OCI-LY3 (cell line): ENCODE data around the gene VWA3B.

Source experiments
- H2AFZ ChIP-seq: fragments of 200-600, 300-600 bp; shearing (Covaris generic); 2 replicates; pipeline ENCODE4 v1.6.0; 2014; ENCODE audit warnings: antibody characterized with exemption, low read depth, low read length
- H3K27ac ChIP-seq: fragments of 200-600, 300-600 bp; sonication (generic); 2 replicates; pipeline ENCODE4 v1.5.1; 2014; ENCODE audit warnings: mild to moderate bottlenecking, low read length, moderate library complexity, mixed read lengths
- H3K27me3 ChIP-seq: fragments of 200-600, 300-600 bp; sonication (generic); 2 replicates; pipeline ENCODE4 v1.6.1; 2014; ENCODE audit warnings: low read depth, low read length, mixed read lengths
- H3K36me3 ChIP-seq: fragments of 200-600, 300-600 bp; sonication (generic); replicated peaks from 2 replicates; pipeline ENCODE3; 2014; ENCODE audit warnings: low read depth, low read length, mixed read lengths
- H3K4me1 ChIP-seq: fragments of 300-600, 200-600 bp; sonication (generic); 2 replicates; pipeline ENCODE4 v1.6.1; 2014; ENCODE audit warnings: low read length, mixed read lengths
- H3K4me2 ChIP-seq: fragments of 200-600, 300-600 bp; sonication (generic); 2 replicates; pipeline ENCODE4 v1.6.1; 2014; ENCODE audit warnings: low read length, mixed read lengths
- H3K4me3 ChIP-seq: fragments of 300-600, 200-600 bp; sonication (generic); 2 replicates; pipeline ENCODE4 v1.5.1; 2014; ENCODE audit warnings: antibody characterized with exemption, mild to moderate bottlenecking, low read length, moderate library complexity
- H3K79me2 ChIP-seq: fragments of 300-600, 200-600 bp; shearing (Covaris generic); 2 replicates; pipeline ENCODE4 v1.6.1; 2014; ENCODE audit warnings: mild to moderate bottlenecking, low read length, mixed read lengths
- H3K9ac ChIP-seq: fragments of 300-600, 200-600 bp; shearing (Covaris generic); 2 replicates; pipeline ENCODE4 v1.6.0; 2014; ENCODE audit warnings: mild to moderate bottlenecking, low read length, moderate library complexity
- H3K9me3 ChIP-seq: fragments of 200-600, 300-600 bp; shearing (Covaris generic); 2 replicates; pipeline ENCODE4 v1.6.1; 2014; ENCODE audit warnings: low read length, mixed read lengths; ENCODE audit not compliant: insufficient read depth
- H4K20me1 ChIP-seq: fragments of 200-600, 300-600 bp; sonication (generic); 2 replicates; pipeline ENCODE4 v1.6.1; 2016; ENCODE audit warnings: low read length, mixed read lengths; ENCODE audit not compliant: insufficient read depth
- EZH2phosphoT487 ChIP-seq: fragments of 200-600 bp; shearing (Covaris generic); IDR thresholded peaks from 2 replicates; pipeline ENCODE4 v1.6.1; 2018; ENCODE audit warnings: antibody characterized with exemption, mixed run types, low read depth
- TF ChIP-seq, protein P1 (sequence below): fragments of 200-600, 300-600 bp; sonication (generic); IDR thresholded peaks from 2 replicates; pipeline ENCODE4 v1.5.1; 2014; ENCODE audit warnings: antibody characterized with exemption, low read length, low read depth

Gene VWA3B

DNA sequence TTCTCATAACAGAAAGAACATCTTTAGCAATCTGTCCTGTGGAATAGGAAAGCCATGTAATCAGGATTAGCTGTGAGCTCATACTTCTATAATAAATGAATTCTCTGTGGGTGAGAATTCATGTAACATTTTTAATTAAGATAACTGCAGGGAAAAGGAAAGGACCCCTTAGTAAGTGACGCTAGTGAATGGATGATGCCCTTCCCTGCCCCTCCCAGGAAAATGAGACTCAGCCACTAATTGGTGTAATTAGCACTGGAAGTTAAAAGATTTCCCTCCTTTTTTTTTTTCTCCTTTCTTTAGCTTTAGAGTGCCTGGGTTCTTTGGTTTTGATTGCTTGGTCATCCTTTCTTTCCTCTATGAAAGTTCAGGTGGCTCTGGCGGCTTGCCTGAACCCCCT lies 90.3 kb downstream of the VWA3B start:
- no peak for TF ChIP-seq EZH2phosphoT487
- TF ChIP-seq, protein P1, sequence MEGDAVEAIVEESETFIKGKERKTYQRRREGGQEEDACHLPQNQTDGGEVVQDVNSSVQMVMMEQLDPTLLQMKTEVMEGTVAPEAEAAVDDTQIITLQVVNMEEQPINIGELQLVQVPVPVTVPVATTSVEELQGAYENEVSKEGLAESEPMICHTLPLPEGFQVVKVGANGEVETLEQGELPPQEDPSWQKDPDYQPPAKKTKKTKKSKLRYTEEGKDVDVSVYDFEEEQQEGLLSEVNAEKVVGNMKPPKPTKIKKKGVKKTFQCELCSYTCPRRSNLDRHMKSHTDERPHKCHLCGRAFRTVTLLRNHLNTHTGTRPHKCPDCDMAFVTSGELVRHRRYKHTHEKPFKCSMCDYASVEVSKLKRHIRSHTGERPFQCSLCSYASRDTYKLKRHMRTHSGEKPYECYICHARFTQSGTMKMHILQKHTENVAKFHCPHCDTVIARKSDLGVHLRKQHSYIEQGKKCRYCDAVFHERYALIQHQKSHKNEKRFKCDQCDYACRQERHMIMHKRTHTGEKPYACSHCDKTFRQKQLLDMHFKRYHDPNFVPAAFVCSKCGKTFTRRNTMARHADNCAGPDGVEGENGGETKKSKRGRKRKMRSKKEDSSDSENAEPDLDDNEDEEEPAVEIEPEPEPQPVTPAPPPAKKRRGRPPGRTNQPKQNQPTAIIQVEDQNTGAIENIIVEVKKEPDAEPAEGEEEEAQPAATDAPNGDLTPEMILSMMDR = no peak
- H3K4me3 ChIP-seq = no peak overlapping the region
- H3K27ac ChIP-seq = no peak overlapping the region
- no peaks in the 10 kb centered on the region for H3K79me2 ChIP-seq
- H4K20me1 ChIP-seq = no peaks in the 10 kb centered on the region
- H3K27me3 ChIP-seq = peaks cover 40% of the 10 kb centered on the region
- no peaks in the 10 kb centered on the region for H3K9me3 ChIP-seq
- H3K4me1 ChIP-seq = peaks cover 14% of the 10 kb centered on the region
- no peak overlapping the region for H2AFZ ChIP-seq
- H3K4me2 ChIP-seq = no peak overlapping the region
- no peak overlapping the region for H3K9ac ChIP-seq
- H3K36me3 ChIP-seq = no peaks in the 10 kb centered on the region

DNA sequence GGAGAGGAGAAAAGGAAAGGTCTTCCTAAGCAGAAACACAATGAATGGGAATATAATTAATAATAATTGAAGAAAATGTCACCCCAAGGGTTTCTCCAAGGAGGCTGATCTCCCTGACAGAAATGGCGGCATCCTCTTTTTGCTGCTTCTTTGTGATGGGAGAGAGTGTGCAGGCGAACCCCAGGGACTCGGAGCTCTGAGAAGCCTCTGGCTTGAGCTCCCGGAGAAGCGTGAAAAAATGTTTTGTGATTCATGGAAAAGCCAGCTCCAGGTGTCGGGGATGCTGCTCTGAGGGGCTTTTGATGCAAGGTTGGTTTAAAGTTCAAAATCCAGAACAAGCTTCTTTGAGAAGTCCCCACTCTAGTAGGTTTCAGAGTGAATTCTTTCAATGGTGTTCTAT lies 91.0 kb downstream of the VWA3B start:
- TF ChIP-seq, protein P1 = no peak
- TF ChIP-seq EZH2phosphoT487 = no peak
- Histone ChIP-seq H3K36me3 (no peaks in the 10 kb centered on the region), H3K9ac (no peak overlapping the region), H3K4me2 (no peak overlapping the region), H3K4me3 (no peak overlapping the region), H3K27ac (no peak overlapping the region), H2AFZ (no peak overlapping the region), H3K27me3 (peaks cover 34% of the 10 kb centered on the region), H3K4me1 (peaks cover 14% of the 10 kb centered on the region), H4K20me1 (no peaks in the 10 kb centered on the region), H3K79me2 (no peaks in the 10 kb centered on the region), H3K9me3 (no peaks in the 10 kb centered on the region)

DNA sequence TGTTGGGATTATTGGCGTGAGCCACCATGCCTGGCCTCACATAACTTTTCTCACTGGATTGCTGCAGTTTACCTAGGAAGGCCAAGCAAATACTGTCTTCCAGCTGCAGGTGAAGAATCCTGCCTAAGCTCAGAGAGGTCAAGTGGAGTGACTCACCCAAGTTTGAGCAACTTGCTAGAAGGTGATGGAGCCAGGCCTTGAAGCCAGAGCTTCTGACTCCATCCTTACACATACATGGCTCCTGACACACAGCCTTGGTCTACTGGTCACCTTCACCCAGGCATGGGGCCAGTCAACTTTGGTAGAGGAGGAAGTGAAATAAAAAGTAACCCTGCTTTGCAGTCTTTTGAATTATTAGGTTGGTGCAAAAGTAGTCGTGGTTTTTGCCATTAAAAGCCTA lies 93.5 kb downstream of the VWA3B start:
- no peaks in the 10 kb centered on the region for H3K79me2 ChIP-seq
- no peak overlapping the region for H2AFZ ChIP-seq
- no peak for TF ChIP-seq EZH2phosphoT487
- TF ChIP-seq, protein P1 = no peak
- no peak overlapping the region for H3K4me2 ChIP-seq
- no peak overlapping the region for H3K4me3 ChIP-seq
- H4K20me1 ChIP-seq = no peaks in the 10 kb centered on the region
- H3K9ac ChIP-seq = no peak overlapping the region
- peaks cover 26% of the 10 kb centered on the region for H3K27me3 ChIP-seq
- no peak overlapping the region for H3K27ac ChIP-seq
- H3K4me1 ChIP-seq = peaks cover 10% of the 10 kb centered on the region
- no peaks in the 10 kb centered on the region for H3K9me3 ChIP-seq
- no peaks in the 10 kb centered on the region for H3K36me3 ChIP-seq

DNA sequence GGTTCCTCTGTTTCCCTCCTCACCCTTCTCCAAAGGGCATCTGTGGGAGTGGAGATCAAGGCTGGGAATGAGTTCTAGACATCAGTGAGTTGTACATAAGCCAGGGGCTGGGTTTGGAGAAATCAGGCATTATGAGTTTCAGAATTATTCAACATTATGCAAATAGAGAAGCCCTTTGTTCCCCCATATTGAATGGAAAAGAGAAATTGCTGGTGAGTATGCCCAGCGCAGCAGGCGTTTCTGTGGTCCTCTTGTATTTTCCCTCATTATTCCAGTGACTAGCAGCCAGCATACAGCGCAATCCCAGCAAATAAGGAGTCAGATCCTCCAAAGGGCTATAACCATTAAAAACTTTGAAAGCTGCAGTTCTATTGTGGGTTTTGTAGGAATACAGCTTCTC lies 94.4 kb downstream of the VWA3B start:
- TF ChIP-seq, protein P1 = no peak
- H3K79me2 ChIP-seq = no peaks in the 10 kb centered on the region
- H4K20me1 ChIP-seq = no peaks in the 10 kb centered on the region
- no peak overlapping the region for H2AFZ ChIP-seq
- no peak overlapping the region for H3K4me2 ChIP-seq
- H3K27me3 ChIP-seq = peaks cover 23% of the 10 kb centered on the region
- no peaks in the 10 kb centered on the region for H3K36me3 ChIP-seq
- H3K4me3 ChIP-seq = no peak overlapping the region
- no peaks in the 10 kb centered on the region for H3K9me3 ChIP-seq
- no peak overlapping the region for H3K27ac ChIP-seq
- H3K9ac ChIP-seq = no peak overlapping the region
- peaks cover 4% of the 10 kb centered on the region; the same call in 1 of the 2 replicates for H3K4me1 ChIP-seq
